Mammary epithelial cell (primary cell): ENCODE measurements around the gene RNASE8.

ENCODE experiments used
- EZH2 ChIP-seq: IDR thresholded peaks from 2 replicates; pipeline ENCODE4 v1.6.1; 2012; ENCODE audit warnings: low read length, inconsistent platforms, borderline replicate concordance
- TF ChIP-seq, protein P1 (sequence below), 2 donors: IDR thresholded peaks in 1 of 2; conservative IDR thresholded peaks in 1 of 2; 2 replicates each; pipeline ENCODE4 v1.5.1; 2011 to 2012; ENCODE audit warnings: inconsistent platforms in 2 of 2, low read length in 2 of 2, mild to moderate bottlenecking in 2 of 2, control low read depth in 1 of 2, low read depth in 1 of 2; ENCODE audit not compliant: insufficient read depth in 1 of 2; ENCODE audit errors: extremely low read depth in 1 of 2

GRCh38 chr14:21018781-21019180 is 38.8 kb upstream of the RNASE8 start:
- no peak for TF ChIP-seq EZH2
- TF ChIP-seq, protein P1, sequence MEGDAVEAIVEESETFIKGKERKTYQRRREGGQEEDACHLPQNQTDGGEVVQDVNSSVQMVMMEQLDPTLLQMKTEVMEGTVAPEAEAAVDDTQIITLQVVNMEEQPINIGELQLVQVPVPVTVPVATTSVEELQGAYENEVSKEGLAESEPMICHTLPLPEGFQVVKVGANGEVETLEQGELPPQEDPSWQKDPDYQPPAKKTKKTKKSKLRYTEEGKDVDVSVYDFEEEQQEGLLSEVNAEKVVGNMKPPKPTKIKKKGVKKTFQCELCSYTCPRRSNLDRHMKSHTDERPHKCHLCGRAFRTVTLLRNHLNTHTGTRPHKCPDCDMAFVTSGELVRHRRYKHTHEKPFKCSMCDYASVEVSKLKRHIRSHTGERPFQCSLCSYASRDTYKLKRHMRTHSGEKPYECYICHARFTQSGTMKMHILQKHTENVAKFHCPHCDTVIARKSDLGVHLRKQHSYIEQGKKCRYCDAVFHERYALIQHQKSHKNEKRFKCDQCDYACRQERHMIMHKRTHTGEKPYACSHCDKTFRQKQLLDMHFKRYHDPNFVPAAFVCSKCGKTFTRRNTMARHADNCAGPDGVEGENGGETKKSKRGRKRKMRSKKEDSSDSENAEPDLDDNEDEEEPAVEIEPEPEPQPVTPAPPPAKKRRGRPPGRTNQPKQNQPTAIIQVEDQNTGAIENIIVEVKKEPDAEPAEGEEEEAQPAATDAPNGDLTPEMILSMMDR (conservative IDR thresholded peaks at IDR 0.05 in 1 of 2, IDR thresholded peaks at IDR 0.05 in 1 of 2; ENCODE audit: extremely low read depth in 1 of 2, insufficient read depth in 1 of 2, low read depth in 1 of 2, low read length in 2 of 2) = no peak
